ENCODE measurements around the gene DAAM1. TPM values are rescaled to one million over a fixed set of nuclear protein-coding genes. Genes with fewer than 3 reads are reported as not detected.

DAAM1 gene
- total RNA-seq, 2 donors from 2014 or later = 94.0 to 99.4 TPM

DNA sequence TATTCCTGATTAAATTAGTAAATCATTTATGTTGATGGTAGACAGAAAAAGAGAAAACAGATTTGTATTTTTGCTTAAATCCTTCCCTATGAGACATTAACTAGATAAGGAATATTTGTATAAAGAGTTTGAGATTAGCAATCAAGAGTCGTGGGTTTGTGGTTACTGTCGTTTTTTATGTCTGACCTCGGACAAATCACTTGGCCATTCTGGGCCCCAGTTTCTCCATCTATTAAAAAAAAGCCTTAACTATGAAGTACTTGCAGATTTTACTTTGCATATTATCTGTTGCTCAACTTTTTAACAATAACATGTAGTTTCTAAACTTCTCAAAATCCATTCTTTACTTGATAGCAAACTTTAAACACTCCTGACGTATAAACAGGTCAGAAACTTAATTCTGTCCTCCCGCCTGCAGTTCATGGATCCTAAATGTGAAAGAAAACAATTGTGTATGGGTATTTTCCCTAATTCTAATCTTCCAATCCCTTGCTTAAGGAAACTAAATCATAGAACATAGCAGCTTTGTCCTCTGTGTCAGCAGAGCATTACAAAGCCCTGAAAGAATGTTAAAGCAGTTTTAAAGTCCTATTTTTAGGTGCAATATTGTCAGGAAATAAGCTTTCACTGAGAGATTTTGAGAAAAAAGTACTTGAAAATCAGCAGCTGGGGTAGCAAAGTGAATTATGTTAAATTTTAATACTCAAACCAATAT lies 158.5 kb downstream of the DAAM1 start:
- Histone ChIP-seq H3K27me3 (ENCODE audit: control insufficient read depth, insufficient read depth, low read length, poor library complexity, severe bottlenecking) (no peaks in the 10 kb centered on the region), H3K36me3 (ENCODE audit: control insufficient read depth, insufficient read depth, low read length) (peaks cover 90% of the 10 kb centered on the region), H3K4me1 (ENCODE audit: control insufficient read depth, insufficient read depth, low read length) (peaks cover 3% of the 10 kb centered on the region), H3K4me3 (ENCODE audit: low read length) (no peak overlapping the region), H3K27ac (ENCODE audit: low read depth, low read length) (no peak overlapping the region), H3K9ac (ENCODE audit: extremely low read depth, low read length, poor library complexity, severe bottlenecking) (no peak overlapping the region), H3K9me3 (ENCODE audit: control insufficient read depth, low read length) (no peaks in the 10 kb centered on the region)
- Mint-ChIP-seq H3K27me3 (ENCODE audit: insufficient read depth) (no peaks in the 10 kb centered on the region), H3K4me1 (peaks cover 19% of the 10 kb centered on the region), H3K27ac (no peak overlapping the region), H3K9me3 (no peaks in the 10 kb centered on the region), H3K36me3 (ENCODE audit: low read depth) (peaks cover 31% of the 10 kb centered on the region), H3K4me3 (no peak overlapping the region)
- DNase-seq = no peak
- TF ChIP-seq, protein P1, sequence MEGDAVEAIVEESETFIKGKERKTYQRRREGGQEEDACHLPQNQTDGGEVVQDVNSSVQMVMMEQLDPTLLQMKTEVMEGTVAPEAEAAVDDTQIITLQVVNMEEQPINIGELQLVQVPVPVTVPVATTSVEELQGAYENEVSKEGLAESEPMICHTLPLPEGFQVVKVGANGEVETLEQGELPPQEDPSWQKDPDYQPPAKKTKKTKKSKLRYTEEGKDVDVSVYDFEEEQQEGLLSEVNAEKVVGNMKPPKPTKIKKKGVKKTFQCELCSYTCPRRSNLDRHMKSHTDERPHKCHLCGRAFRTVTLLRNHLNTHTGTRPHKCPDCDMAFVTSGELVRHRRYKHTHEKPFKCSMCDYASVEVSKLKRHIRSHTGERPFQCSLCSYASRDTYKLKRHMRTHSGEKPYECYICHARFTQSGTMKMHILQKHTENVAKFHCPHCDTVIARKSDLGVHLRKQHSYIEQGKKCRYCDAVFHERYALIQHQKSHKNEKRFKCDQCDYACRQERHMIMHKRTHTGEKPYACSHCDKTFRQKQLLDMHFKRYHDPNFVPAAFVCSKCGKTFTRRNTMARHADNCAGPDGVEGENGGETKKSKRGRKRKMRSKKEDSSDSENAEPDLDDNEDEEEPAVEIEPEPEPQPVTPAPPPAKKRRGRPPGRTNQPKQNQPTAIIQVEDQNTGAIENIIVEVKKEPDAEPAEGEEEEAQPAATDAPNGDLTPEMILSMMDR (conservative IDR thresholded peaks at IDR 0.05) = no peak
- 74 to 75% methylated on average over 5 of the region's 5 CpGs for WGBS, 2 experiments (ENCODE audit: insufficient coverage in 1 of 2, insufficient read length in 1 of 2)

DNA sequence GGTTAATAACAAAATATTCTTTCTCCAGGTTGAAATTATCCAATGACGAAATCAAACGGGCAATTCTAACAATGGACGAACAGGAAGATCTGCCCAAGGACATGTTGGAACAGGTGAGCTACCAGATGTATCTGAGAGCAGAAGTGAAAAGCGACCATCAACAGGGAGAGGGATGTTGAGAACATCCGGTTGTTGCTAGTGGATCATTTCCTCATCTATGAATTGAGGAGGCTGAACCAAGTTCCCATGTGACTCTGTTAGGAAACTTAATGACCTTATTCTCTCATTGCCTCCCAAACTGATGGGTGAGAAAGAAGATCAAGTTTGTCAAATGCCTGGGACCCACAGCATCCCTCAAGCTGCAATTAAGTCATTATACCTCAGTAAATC lies 159.0 kb downstream of the DAAM1 start:
- Histone ChIP-seq H3K9ac (ENCODE audit: extremely low read depth, low read length, poor library complexity, severe bottlenecking) (no peak overlapping the region), H3K9me3 (ENCODE audit: control insufficient read depth, low read length) (no peaks in the 10 kb centered on the region), H3K4me1 (ENCODE audit: control insufficient read depth, insufficient read depth, low read length) (peaks cover 3% of the 10 kb centered on the region), H3K27me3 (ENCODE audit: control insufficient read depth, insufficient read depth, low read length, poor library complexity, severe bottlenecking) (no peaks in the 10 kb centered on the region), H3K4me3 (ENCODE audit: low read length) (no peak overlapping the region), H3K27ac (ENCODE audit: low read depth, low read length) (no peak overlapping the region), H3K36me3 (ENCODE audit: control insufficient read depth, insufficient read depth, low read length) (peaks cover 92% of the 10 kb centered on the region)
- H3K27ac Mint-ChIP-seq = no peak overlapping the region
- DNase-seq = no peak
- TF ChIP-seq, protein P1 (conservative IDR thresholded peaks at IDR 0.05) = no peak
- H3K9me3 Mint-ChIP-seq = no peaks in the 10 kb centered on the region
- H3K4me1 Mint-ChIP-seq = peaks cover 19% of the 10 kb centered on the region
- WGBS, 2 experiments (ENCODE audit: insufficient coverage in 1 of 2, insufficient read length in 1 of 2) = 92 to 95% methylated on average over 3 to 5 of the region's 5 CpGs
- H3K27me3 Mint-ChIP-seq (ENCODE audit: insufficient read depth) = no peaks in the 10 kb centered on the region
- H3K4me3 Mint-ChIP-seq = no peak overlapping the region
- peaks cover 36% of the 10 kb centered on the region for H3K36me3 Mint-ChIP-seq (ENCODE audit: low read depth)

- TF ChIP-seq, protein P1 (conservative IDR thresholded peaks at IDR 0.05) = no peak
- H3K27me3 Mint-ChIP-seq (ENCODE audit: insufficient read depth) = no peaks in the 10 kb centered on the region
- H3K36me3 ChIP-seq (ENCODE audit: control insufficient read depth, insufficient read depth, low read length) = peaks cover 92% of the 10 kb centered on the region
- 92 to 100% methylated on average over 2 to 3 of the region's 3 CpGs for WGBS, 2 experiments (ENCODE audit: insufficient coverage in 1 of 2, insufficient read length in 1 of 2)
- H3K4me3 Mint-ChIP-seq = no peak overlapping the region
- no peak overlapping the region for H3K4me3 ChIP-seq (ENCODE audit: low read length)
- H3K4me1 Mint-ChIP-seq = peaks cover 16% of the 10 kb centered on the region
- H3K36me3 Mint-ChIP-seq (ENCODE audit: low read depth) = peaks cover 39% of the 10 kb centered on the region
- no peak overlapping the region for H3K27ac ChIP-seq (ENCODE audit: low read depth, low read length)
- no peaks in the 10 kb centered on the region for H3K27me3 ChIP-seq (ENCODE audit: control insufficient read depth, insufficient read depth, low read length, poor library complexity, severe bottlenecking)
- peaks cover under 1% of the 10 kb centered on the region for H3K4me1 ChIP-seq (ENCODE audit: control insufficient read depth, insufficient read depth, low read length)
- H3K9me3 Mint-ChIP-seq = no peaks in the 10 kb centered on the region
- no peak for DNase-seq
- no peaks in the 10 kb centered on the region for H3K9me3 ChIP-seq (ENCODE audit: control insufficient read depth, low read length)
- no peak overlapping the region for H3K27ac Mint-ChIP-seq
- H3K9ac ChIP-seq (ENCODE audit: extremely low read depth, low read length, poor library complexity, severe bottlenecking) = no peak overlapping the region
Measured at GRCh38 chr14:59347915-59348314, 159.4 kb downstream of the DAAM1 start.

All from endodermal cell (in vitro differentiated cells).